A673 (cell line): ENCODE measurements around the gene ATG9A. TPM values are rescaled to one million over a fixed set of nuclear protein-coding genes. Genes with fewer than 3 reads are reported as not detected.

Experiments
- BruUV-seq: library from RNA; stranded (reverse); fragments of 400-500 nt; replicated peaks from 2 replicates; lab custom pipeline; 2021; lab: Mats Ljungman, UMichigan
- CTCF ChIA-PET: fragments of 300-600 bp; sonication (Branson Sonifier 250); formaldehyde crosslinking; loops from one replicate; lab custom pipeline; 2022; ENCODE audit warnings: antibody characterized with exemption; lab: Charles Lee
- POLR2A ChIA-PET: fragments of 300-600 bp; sonication (Branson Sonifier 250); formaldehyde crosslinking; loops from one replicate; lab custom pipeline; 2022; ENCODE audit warnings: antibody characterized with exemption; ENCODE audit not compliant: low non-redundant PET; lab: Charles Lee
- DNase-seq: peaks from one replicate; pipeline ENCODE4 v3.0.0-alpha.2; 2015; ENCODE audit warnings: low spot score
- H3K27ac ChIP-seq: fragments of 200-600 bp; sonication (generic); 2 replicates; pipeline ENCODE4 v1.5.1; 2016; ENCODE audit warnings: mixed run types, low read depth, mild to moderate bottlenecking, mixed read lengths, antibody characterized with exemption, low read length; ENCODE audit not compliant: poor library complexity, severe bottlenecking
- H3K27me3 ChIP-seq: fragments of 200-600 bp; sonication (generic); replicated peaks from 2 replicates; pipeline ENCODE4 v1.6.1; 2017; ENCODE audit warnings: mixed run types, low read depth, mild to moderate bottlenecking, mixed read lengths, antibody characterized with exemption, low read length; ENCODE audit not compliant: insufficient read depth, poor library complexity
- H3K36me3 ChIP-seq: fragments of 200-600 bp; sonication (generic); 2 replicates; pipeline ENCODE4 v1.6.1; 2016; ENCODE audit warnings: mixed run types, mild to moderate bottlenecking, mixed read lengths, antibody characterized with exemption, low read length; ENCODE audit not compliant: insufficient read depth, poor library complexity, severe bottlenecking
- H3K4me1 ChIP-seq: fragments of 200-600 bp; sonication (generic); 2 replicates; pipeline ENCODE4 v1.6.1; 2017; ENCODE audit warnings: mixed run types, mild to moderate bottlenecking, mixed read lengths, antibody characterized with exemption, low read length; ENCODE audit not compliant: insufficient read depth, poor library complexity, severe bottlenecking
- H3K4me3 ChIP-seq: fragments of 200-600 bp; sonication (generic); 2 replicates; pipeline ENCODE4 v1.5.1; 2016; ENCODE audit warnings: low read depth, mixed run types, mild to moderate bottlenecking, mixed read lengths, low read length; ENCODE audit not compliant: poor library complexity, severe bottlenecking
- H3K9me3 ChIP-seq: fragments of 200-600 bp; sonication (generic); 2 replicates; pipeline ENCODE4 v1.6.1; 2016; ENCODE audit warnings: mixed run types, low read depth, mild to moderate bottlenecking, mixed read lengths, antibody characterized with exemption, low read length; ENCODE audit not compliant: poor library complexity, severe bottlenecking
- CTCF ChIP-seq: fragments of 300-800, 200-600 bp; sonication (generic); conservative IDR thresholded peaks from 2 replicates; pipeline ENCODE4 v1.5.1; 2017; ENCODE audit warnings: low read depth, mild to moderate bottlenecking, antibody characterized with exemption, low read length, moderate library complexity, mixed read lengths
- EZH2 ChIP-seq: fragments of 200-600 bp; sonication (generic); IDR thresholded peaks from 2 replicates; pipeline ENCODE4 v1.6.1; 2017; ENCODE audit warnings: borderline replicate concordance, low read depth, mild to moderate bottlenecking, mixed read lengths, antibody characterized with exemption, low read length; ENCODE audit not compliant: poor library complexity, severe bottlenecking
- intact Hi-C: fragments of 100-400 bp; cut with micrococcal nuclease; formaldehyde crosslinking; loops from one replicate; pipeline ENCODE4 v1.10.0; 2022; ENCODE audit not compliant: unreplicated experiment
- total RNA-seq: library from RNA; stranded (reverse); gene quantifications from 2 replicates; pipeline ENCODE4 v1.2.3, GENCODE V29; 2021

Gene ATG9A
- total RNA-seq, 1 experiment from 2014 or later: 50.0 TPM

- DNase-seq: no peak
- no peak overlapping the region for H3K27ac ChIP-seq
- TF ChIP-seq CTCF (no peak), EZH2 (no peak)
- ChIA-PET POLR2A (no interaction called here), CTCF (no interaction called here)
- peaks cover 19% of the 10 kb centered on the region for H3K4me1 ChIP-seq
- no peaks in the 10 kb centered on the region for H3K27me3 ChIP-seq
- intact Hi-C loops: loop anchor here (1.0 kb wide), 1 partner anchor 81 kb away; no protein-coding TSS in a partner anchor
- H3K4me3 ChIP-seq: no peak overlapping the region
- no TSS peak for BruUV-seq
- no peaks in the 10 kb centered on the region for H3K9me3 ChIP-seq
- peaks cover 69% of the 10 kb centered on the region for H3K36me3 ChIP-seq
These were observed 15.9 kb downstream of the ATG9A start for GRCh38 chr2:219213486-219214071.

- Histone ChIP-seq H3K36me3 (peaks cover 71% of the 10 kb centered on the region), H3K4me1 (peaks cover 19% of the 10 kb centered on the region), H3K27me3 (no peaks in the 10 kb centered on the region), H3K27ac (no peak overlapping the region), H3K4me3 (no peak overlapping the region), H3K9me3 (no peaks in the 10 kb centered on the region)
- CTCF ChIA-PET: no interaction called here
- POLR2A ChIA-PET: no interaction called here
- DNase-seq: no peak
- intact Hi-C loops: loop anchor here (1.0 kb wide), 1 partner anchor 81 kb away; no protein-coding TSS in a partner anchor
- BruUV-seq: no TSS peak
- TF ChIP-seq EZH2 (no peak), CTCF (no peak)
These were observed 16.4 kb downstream of the ATG9A start for GRCh38 chr2:219213026-219213415.

- Histone ChIP-seq H3K4me3 (no peak overlapping the region), H3K27me3 (no peaks in the 10 kb centered on the region), H3K27ac (no peak overlapping the region), H3K9me3 (no peaks in the 10 kb centered on the region), H3K4me1 (peaks cover 15% of the 10 kb centered on the region), H3K36me3 (peaks cover 62% of the 10 kb centered on the region)
- TF ChIP-seq CTCF (no peak), EZH2 (no peak)
- no TSS peak for BruUV-seq
- CTCF ChIA-PET: interaction anchor here (0.8 kb wide), 1 partner anchor 39 kb away, joined by 7 read pairs; no protein-coding TSS in a partner anchor
- intact Hi-C loops: no loop called here
- no peak for DNase-seq
- POLR2A ChIA-PET: no interaction called here
These were observed 18.5 kb downstream of the ATG9A start for GRCh38 chr2:219210886-219211362.
